Activated CD8-positive, alpha-beta memory T cell treated with anti-CD3 and anti-CD28 coated beads for 36 hours (primary cell): Measurements from ENCODE around the gene PPP1R9A. TPM values are rescaled to one million over a fixed set of nuclear protein-coding genes. Genes with fewer than 3 reads are reported as not detected.

Experiments used
- CTCF ChIA-PET: fragments of 350-600 bp; sonication (Branson Sonifier 250); formaldehyde crosslinking; loops from one replicate; lab custom pipeline; 2021; ENCODE audit warnings: antibody characterized with exemption; lab: Charles Lee
- POLR2A ChIA-PET: fragments of 350-600 bp; sonication (Branson Sonifier 250); formaldehyde crosslinking; loops from one replicate; lab custom pipeline; 2021; ENCODE audit warnings: antibody characterized with exemption; lab: Charles Lee
- total RNA-seq, 2 experiments: library from RNA; stranded (reverse); gene quantifications; one replicate each; pipeline ENCODE4 v1.2.3, GENCODE V29; 2021

Gene PPP1R9A
- total RNA-seq = under 1 TPM; 0.08 to 0.15 TPM

- ChIA-PET POLR2A (no interaction called here), CTCF (no interaction called here)
Measured at GRCh38 chr7:94907026-94907810, at the start of gene PPP1R9A. Gene PPP1R9A (plus strand): TSS chr7:94907594. CDS start chr7:94910114, 2,520 bp downstream.

GRCh38 chr7:94871132-94871531 lies 36.3 kb upstream of the PPP1R9A start:
- CTCF ChIA-PET = no interaction called here
- POLR2A ChIA-PET = no interaction called here

GRCh38 chr7:94873239-94873638 lies 34.2 kb upstream of the PPP1R9A start:
- ChIA-PET CTCF (no interaction called here), POLR2A (no interaction called here)

GRCh38 chr7:94874036-94874785 lies 33.2 kb upstream of the PPP1R9A start:
- ChIA-PET CTCF (no interaction called here), POLR2A (no interaction called here)

- POLR2A ChIA-PET = no interaction called here
- CTCF ChIA-PET = no interaction called here
Measured at GRCh38 chr7:94875201-94875600, 32.2 kb upstream of the PPP1R9A start.

- ChIA-PET CTCF (no interaction called here), POLR2A (no interaction called here)
Measured at GRCh38 chr7:94877731-94878670, 29.4 kb upstream of the PPP1R9A start.

GRCh38 chr7:94882891-94883290 lies 24.5 kb upstream of the PPP1R9A start:
- CTCF ChIA-PET = no interaction called here
- POLR2A ChIA-PET = no interaction called here

GRCh38 chr7:94883616-94884015 lies 23.8 kb upstream of the PPP1R9A start:
- ChIA-PET POLR2A (no interaction called here), CTCF (interaction anchor here (0.7 kb wide), 1 partner anchor 282 kb away, joined by 3 read pairs; no protein-coding TSS in a partner anchor)

GRCh38 chr7:94888551-94888950 lies 18.8 kb upstream of the PPP1R9A start:
- CTCF ChIA-PET = no interaction called here
- POLR2A ChIA-PET = no interaction called here

- ChIA-PET POLR2A (no interaction called here), CTCF (no interaction called here)
Measured at GRCh38 chr7:94888995-94889523, 18.3 kb upstream of the PPP1R9A start.

GRCh38 chr7:94890216-94890615 lies 17.2 kb upstream of the PPP1R9A start:
- POLR2A ChIA-PET = no interaction called here

GRCh38 chr7:94893661-94894060 lies 13.7 kb upstream of the PPP1R9A start:
- ChIA-PET POLR2A (no interaction called here), CTCF (interaction anchor here (0.6 kb wide), 1 partner anchor 444 kb away, joined by 3 read pairs; no protein-coding TSS in a partner anchor)

More at GRCh38 chr7:94890216-94890615, 17.2 kb upstream of the PPP1R9A start:
- CTCF ChIA-PET = no interaction called here

GRCh38 chr7:94897541-94897940 lies 9.9 kb upstream of the PPP1R9A start:
- ChIA-PET CTCF (no interaction called here), POLR2A (no interaction called here)

GRCh38 chr7:94898340-94898739 lies 9.1 kb upstream of the PPP1R9A start:
- ChIA-PET POLR2A (no interaction called here), CTCF (no interaction called here)

GRCh38 chr7:94901981-94902380 lies 5.4 kb upstream of the PPP1R9A start:
- ChIA-PET POLR2A (no interaction called here), CTCF (no interaction called here)

GRCh38 chr7:94903971-94904370 lies 3.4 kb upstream of the PPP1R9A start:
- ChIA-PET POLR2A (no interaction called here), CTCF (no interaction called here)

GRCh38 chr7:94904982-94905381 lies 2.4 kb upstream of the PPP1R9A start:
- CTCF ChIA-PET = no interaction called here

GRCh38 chr7:94906065-94906851 lies 1.1 kb upstream of the PPP1R9A start:
- CTCF ChIA-PET = no interaction called here
- POLR2A ChIA-PET = no interaction called here

More at GRCh38 chr7:94904982-94905381, 2.4 kb upstream of the PPP1R9A start:
- POLR2A ChIA-PET = no interaction called here
